DOHH2 (cell line): ENCODE measurements around the gene COL20A1.

Experiments used
- CTCF ChIP-seq: fragments of 200-600 bp; sonication (generic); IDR thresholded peaks from one replicate; pipeline ENCODE4 v1.5.1; 2014; ENCODE audit warnings: antibody characterized with exemption, mild to moderate bottlenecking, low read depth, low read length; ENCODE audit not compliant: poor library complexity, severe bottlenecking
- EZH2phosphoT487 ChIP-seq: fragments of 200-600 bp; sonication (generic); IDR thresholded peaks from 2 replicates; pipeline ENCODE4 v1.6.1; 2017; ENCODE audit warnings: borderline replicate concordance, mild to moderate bottlenecking, antibody characterized with exemption, low read length, moderate library complexity, mixed read lengths

DNA sequence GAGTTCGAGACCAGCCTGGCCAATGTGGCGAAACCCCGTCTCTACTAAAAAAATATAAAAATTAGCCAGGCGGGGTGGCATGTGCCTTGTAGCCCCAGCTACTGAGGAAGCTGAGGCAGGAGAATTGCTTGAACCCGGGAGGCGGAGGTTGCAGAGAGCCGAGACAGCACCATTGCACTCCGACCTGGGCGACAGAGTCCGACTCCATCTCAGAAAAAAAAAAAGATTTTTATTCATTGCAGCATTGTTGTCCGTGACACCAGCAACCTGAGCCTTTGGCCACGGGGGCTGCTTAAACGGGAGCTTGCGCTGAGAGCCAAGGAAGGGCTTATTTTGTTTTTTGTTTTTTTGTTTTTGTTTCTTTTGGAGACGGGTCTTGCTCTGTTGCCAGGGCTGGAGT lies 13.1 kb upstream of the COL20A1 start:
- TF ChIP-seq CTCF (no peak), EZH2phosphoT487 (no peak)
